Liver (tissue), 9 donors: ENCODE data around the gene ARHGEF10L. TPM values are rescaled to one million over a fixed set of nuclear protein-coding genes. Genes with fewer than 3 reads are reported as not detected.

Experiments used
- DNase-seq: peaks from one replicate; pipeline ENCODE4 v3.0.0-alpha.2; 2017; ENCODE audit warnings: low spot score
- H3K27ac ChIP-seq, 2 donors: one replicate each; pipeline ENCODE4 v1.7.0; 2013; ENCODE audit warnings: inconsistent platforms in 2 of 2, low read length in 2 of 2, control low read depth in 1 of 2, low read depth in 1 of 2, mild to moderate bottlenecking in 1 of 2
- H3K27me3 ChIP-seq, 4 donors: one replicate each; pipeline versions ENCODE4 v1.6.1 to v1.7.0; 2013; ENCODE audit warnings: low read length in 3 of 4, inconsistent platforms in 1 of 4, mild to moderate bottlenecking in 1 of 4, moderate library complexity in 1 of 4; ENCODE audit not compliant: control insufficient read depth in 4 of 4, insufficient read depth in 4 of 4
- H3K36me3 ChIP-seq, 4 donors: one replicate each; pipeline versions ENCODE4 v1.6.1 to v1.7.0; 2013; ENCODE audit warnings: low read length in 3 of 4, mild to moderate bottlenecking in 3 of 4, low read depth in 1 of 4, moderate library complexity in 1 of 4; ENCODE audit not compliant: control insufficient read depth in 4 of 4, insufficient read depth in 3 of 4
- H3K4me1 ChIP-seq, 4 donors: one replicate each; pipeline versions ENCODE4 v1.6.1 to v1.7.0; 2013; ENCODE audit warnings: low read length in 3 of 4, mild to moderate bottlenecking in 3 of 4, moderate library complexity in 1 of 4; ENCODE audit not compliant: control insufficient read depth in 4 of 4, insufficient read depth in 4 of 4
- H3K4me3 ChIP-seq, 3 donors: one replicate each; pipeline versions ENCODE4 v1.6.1 to v1.7.0; 2013; ENCODE audit warnings: low read length in 3 of 3, control low read depth in 1 of 3, low read depth in 1 of 3, mild to moderate bottlenecking in 1 of 3
- H3K9ac ChIP-seq, 2 donors: one replicate each; pipeline ENCODE4 v1.7.0; 2013; ENCODE audit warnings: low read length in 2 of 2, mild to moderate bottlenecking in 2 of 2, moderate library complexity in 2 of 2, control low read depth in 1 of 2, low read depth in 1 of 2
- H3K9me3 ChIP-seq, 4 donors: one replicate each; pipeline versions ENCODE4 v1.6.1 to v1.7.0; 2013; ENCODE audit warnings: low read length in 3 of 4; ENCODE audit not compliant: control insufficient read depth in 4 of 4
- CTCF ChIP-seq: fragments of 150-350 bp; IDR thresholded peaks from 2 replicates; pipeline ENCODE4 v1.5.1; 2017; ENCODE audit warnings: improper control_type of control experiment, low read depth, low read length; ENCODE audit not compliant: missing input control
- EGR1 ChIP-seq, 2 donors: IDR thresholded peaks; 2 replicates each; pipeline ENCODE4 v1.6.1; 2016 to 2018; ENCODE audit warnings: antibody characterized with exemption in 2 of 2, low read depth in 2 of 2
- FOXA1 ChIP-seq: IDR thresholded peaks from 2 replicates; pipeline ENCODE4 v1.6.1; 2016; ENCODE audit warnings: antibody characterized with exemption
- FOXA2 ChIP-seq: IDR thresholded peaks from 2 replicates; pipeline ENCODE4 v1.6.1; 2016; ENCODE audit warnings: antibody characterized with exemption
- GABPA ChIP-seq, 2 donors: IDR thresholded peaks in 1 of 2; conservative IDR thresholded peaks in 1 of 2; 2 replicates each; pipeline ENCODE4 v1.6.1; 2016; ENCODE audit warnings: antibody characterized with exemption in 2 of 2, mild to moderate bottlenecking in 1 of 2, moderate library complexity in 1 of 2
- HNF4A ChIP-seq, 2 donors: conservative IDR thresholded peaks; 2 replicates each; pipeline ENCODE4 v1.6.1; 2016; ENCODE audit warnings: antibody characterized with exemption in 2 of 2, mild to moderate bottlenecking in 2 of 2
- HNF4G ChIP-seq: IDR thresholded peaks from 2 replicates; pipeline ENCODE4 v1.6.1; 2016; ENCODE audit warnings: antibody characterized with exemption
- JUND ChIP-seq, 2 donors: IDR thresholded peaks; 2 replicates each; pipeline ENCODE4 v1.6.1; 2016; ENCODE audit warnings: antibody characterized with exemption in 2 of 2
- MAX ChIP-seq: IDR thresholded peaks from 2 replicates; pipeline ENCODE4 v1.6.1; 2016; ENCODE audit warnings: antibody characterized with exemption
- NR2F2 ChIP-seq: IDR thresholded peaks from 2 replicates; pipeline ENCODE4 v1.6.1; 2016; ENCODE audit warnings: antibody characterized with exemption
- RAD21 ChIP-seq, 2 donors: IDR thresholded peaks; 2 replicates each; pipeline ENCODE4 v1.6.1; 2016; ENCODE audit warnings: antibody characterized with exemption in 2 of 2, mild to moderate bottlenecking in 2 of 2
- RXRA ChIP-seq, 2 donors: IDR thresholded peaks; 2 replicates each; pipeline ENCODE4 v1.6.1; 2017 to 2018; ENCODE audit warnings: antibody characterized with exemption in 2 of 2, mild to moderate bottlenecking in 1 of 2
- SP1 ChIP-seq: IDR thresholded peaks from 2 replicates; pipeline ENCODE4 v1.6.1; 2018; ENCODE audit warnings: antibody characterized with exemption, mild to moderate bottlenecking
- YY1 ChIP-seq: IDR thresholded peaks from 2 replicates; pipeline ENCODE4 v1.6.1; 2016; ENCODE audit warnings: antibody characterized with exemption, mild to moderate bottlenecking
- ZBTB33 ChIP-seq: IDR thresholded peaks from 2 replicates; pipeline ENCODE4 v1.6.1; 2016; ENCODE audit warnings: antibody characterized with exemption
- WGBS: extraction: QIAGEN DNeasy Blood & Tissue Kit; methylation state at CpG from one replicate; pipeline ENCODE4 v1.1.7; 2013; 5-methylcytosine and 5-hydroxymethylcytosine counted together
- polyA plus RNA-seq, 2 donors: library from polyadenylated mRNA; stranded (reverse) in 1 of 2; unstranded in 1 of 2; fragments of 200-250 nt in 1 of 2; fragments of >200 nt in 1 of 2; fragmentation: Nextera tagmentation in 1 of 2; extraction: Ambion mirVana in 1 of 2; gene quantifications; one replicate each; pipeline versions ENCODE4 v1.2.1 to v1.2.3, GENCODE V29; 2013 to 2015
- total RNA-seq, 2 donors: library from RNA; depleted of rRNA; stranded (reverse); fragments of >200 nt; gene quantifications; one replicate each; pipeline ENCODE4 v1.2.3, GENCODE V29; 2014
- donor health status: healthy.
- donor health status: healthy.
- donor health status: healthy.
- donor health status: healthy.
- donor health status: healthy.

Gene ARHGEF10L
- total and polyA plus RNA-seq, 4 donors, result 26.3 to 169 (median 57.5) TPM

DNA sequence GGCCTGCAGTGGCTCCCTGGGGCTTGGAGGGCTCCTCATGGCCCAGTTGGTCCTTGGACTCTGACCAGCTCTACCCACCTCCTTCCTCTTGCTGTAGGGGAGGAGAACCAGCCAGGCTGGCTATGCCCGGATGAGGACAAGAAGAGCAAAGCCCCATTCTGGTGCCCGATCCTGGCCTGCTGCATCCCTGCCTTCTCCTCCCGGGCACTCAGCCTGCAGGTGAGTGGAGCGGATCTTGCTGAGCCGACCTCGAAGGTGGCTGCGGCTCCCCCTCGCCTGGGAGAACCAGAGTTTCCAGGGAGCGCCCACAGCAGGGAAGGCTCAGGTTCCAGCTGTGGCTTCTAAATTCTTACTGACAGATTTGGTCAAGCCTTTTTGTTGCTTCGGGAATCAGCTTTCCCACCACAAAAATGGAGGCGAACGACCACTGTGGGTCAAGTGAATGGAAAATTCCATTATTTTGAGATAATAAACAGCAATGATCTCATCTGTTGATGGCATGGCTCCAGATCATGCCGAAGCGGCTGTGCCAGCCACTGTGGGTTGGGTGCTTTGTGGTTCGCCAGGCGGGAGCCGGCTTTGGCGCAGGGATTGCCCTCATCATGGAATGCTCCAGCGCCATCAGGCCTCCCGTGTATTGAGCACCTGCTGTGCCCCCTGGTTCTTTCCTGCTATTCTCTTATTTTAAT is 109.1 kb downstream of the ARHGEF10L start:
- H3K9ac ChIP-seq, result no peak overlapping the region
- no peaks in the 10 kb centered on the region for H3K4me1 ChIP-seq
- WGBS, result 88% methylated on average over 20 of the region's 20 CpGs
- H3K36me3 ChIP-seq, result peaks cover 25 to 91% (median 44%) of the 10 kb centered on the region in 4 donors
- no peak for DNase-seq
- H3K27me3 ChIP-seq, result no peaks in the 10 kb centered on the region
- H3K9me3 ChIP-seq, result no peaks in the 10 kb centered on the region
- TF ChIP-seq MAX, result no peak
- no peak for TF ChIP-seq HNF4G
- TF ChIP-seq YY1, result no peak
- no peak for TF ChIP-seq JUND (IDR thresholded peaks at IDR 0.05)
- no peak for TF ChIP-seq EGR1 (IDR thresholded peaks at IDR 0.05; ENCODE audit: low read depth in 2 of 2)
- H3K4me3 ChIP-seq, result no peak overlapping the region
- H3K27ac ChIP-seq, result peak overlapping the region in 1 of 2 donors; percentile 13

- H3K36me3 ChIP-seq, result peaks cover 24 to 91% (median 48%) of the 10 kb centered on the region in 4 donors
- no peak overlapping the region for H3K27ac ChIP-seq
- no peaks in the 10 kb centered on the region for H3K4me1 ChIP-seq
- TF ChIP-seq ZBTB33, result no peak
- no peak for TF ChIP-seq YY1
- TF ChIP-seq FOXA1, result no peak
- TF ChIP-seq NR2F2, result no peak
- TF ChIP-seq JUND (IDR thresholded peaks at IDR 0.05), result no peak
- TF ChIP-seq RAD21 (IDR thresholded peaks at IDR 0.05), result no peak
- no peak for TF ChIP-seq RXRA (IDR thresholded peaks at IDR 0.05)
- no peaks in the 10 kb centered on the region for H3K27me3 ChIP-seq
- no peak for DNase-seq
- no peak overlapping the region for H3K4me3 ChIP-seq
- H3K9me3 ChIP-seq, result no peaks in the 10 kb centered on the region
- WGBS, result 89% methylated on average over 11 of the region's 11 CpGs
- no peak overlapping the region for H3K9ac ChIP-seq
These were observed 110.0 kb downstream of the ARHGEF10L start for GRCh38 chr1:17649371-17650106.

DNA sequence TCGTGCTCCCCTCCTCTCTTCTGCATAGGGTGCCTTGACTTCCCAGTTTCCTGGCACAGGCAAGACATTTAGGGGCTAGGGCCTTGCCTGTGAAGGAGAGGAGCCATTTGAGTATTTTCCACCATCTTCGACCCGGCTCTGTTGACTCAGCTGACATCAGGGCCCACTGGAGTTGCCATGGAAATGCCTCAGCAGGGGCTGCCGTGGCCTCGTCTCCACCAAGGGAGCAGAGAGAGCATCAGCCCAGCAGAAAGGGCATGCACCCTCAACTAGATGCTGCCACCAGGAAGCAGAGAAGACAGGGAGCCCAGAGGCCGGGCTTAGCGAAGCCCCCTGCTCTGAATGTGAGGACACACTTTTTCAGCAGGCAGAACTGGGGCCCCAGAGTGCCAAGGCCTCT is 113.8 kb downstream of the ARHGEF10L start:
- DNase-seq, result no peak
- no peak for TF ChIP-seq CTCF
- TF ChIP-seq SP1, result no peak
- no peak for TF ChIP-seq MAX
- TF ChIP-seq RAD21 (IDR thresholded peaks at IDR 0.05), result no peak
- no peak for TF ChIP-seq HNF4A (conservative IDR thresholded peaks at IDR 0.05)
- no peak for TF ChIP-seq GABPA (IDR thresholded peaks at IDR 0.05 in 1 of 2, conservative IDR thresholded peaks at IDR 0.05 in 1 of 2)
- TF ChIP-seq RXRA (IDR thresholded peaks at IDR 0.05), result no peak
- no peak for TF ChIP-seq FOXA2
- WGBS, result 84% methylated on average over 7 of the region's 7 CpGs
- Histone ChIP-seq H3K27ac (no peak overlapping the region), H3K36me3 (peaks cover 18 to 92% (median 59%) of the 10 kb centered on the region in 4 donors), H3K4me3 (no peak overlapping the region), H3K9ac (no peak overlapping the region), H3K27me3 (no peaks in the 10 kb centered on the region), H3K9me3 (no peaks in the 10 kb centered on the region), H3K4me1 (no peaks in the 10 kb centered on the region)
